GM19372 (cell line): Measurements from ENCODE around the gene SERPIND1.
"Not testable (repeated sequence)": the region's sequence is repeated elsewhere in the genome, so short reads cannot be mapped to it uniquely, and the experiment has no call there.

Source experiments
- ATAC-seq: cut with Tn5 transposase; IDR thresholded peaks from one replicate; pipeline ENCODE4 v1.9.1; 2021; ENCODE audit warnings: mild to moderate bottlenecking, low read depth, moderate library complexity; ENCODE audit not compliant: unreplicated experiment

Gene SERPIND1

DNA sequence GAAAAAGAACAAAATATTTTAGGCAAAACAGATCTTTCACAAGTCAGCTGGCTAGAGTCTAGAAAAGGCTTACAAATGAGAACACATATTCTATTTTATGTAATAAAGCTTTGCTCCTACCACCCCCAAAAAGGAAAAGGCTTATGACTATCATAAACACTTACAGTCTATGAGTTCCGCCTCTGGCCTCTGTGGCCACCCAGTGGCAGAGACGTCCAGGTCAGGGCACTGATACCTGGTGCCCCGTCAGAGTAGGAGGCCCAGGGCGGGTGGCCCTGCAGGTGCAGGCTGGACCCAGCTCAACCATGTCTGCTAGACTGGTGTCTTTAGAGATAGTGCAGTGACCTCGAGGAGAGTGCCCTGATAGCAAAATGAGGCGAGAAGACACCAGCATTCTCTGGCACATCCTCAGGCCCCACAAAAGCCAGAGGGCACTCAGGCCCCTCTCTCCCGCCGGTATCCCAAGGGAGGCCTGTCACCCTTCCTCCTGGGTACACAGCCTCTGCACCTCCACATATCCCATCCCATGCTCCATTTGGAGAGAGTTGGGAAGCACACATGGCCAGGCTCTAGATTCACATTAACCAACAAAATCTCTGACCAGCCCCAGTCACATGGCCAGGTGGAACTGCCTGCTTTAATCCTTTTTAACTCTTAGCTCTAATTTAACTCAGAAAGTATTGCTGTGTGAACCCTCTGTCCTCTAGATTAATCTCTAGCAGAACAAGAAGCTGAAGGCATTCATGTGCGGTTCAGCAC is 27.3 kb upstream of the SERPIND1 start:
- no peak for ATAC-seq

- ATAC-seq = no peak
These were observed 26.7 kb upstream of the SERPIND1 start for GRCh38 chr22:20747223-20747622.

DNA sequence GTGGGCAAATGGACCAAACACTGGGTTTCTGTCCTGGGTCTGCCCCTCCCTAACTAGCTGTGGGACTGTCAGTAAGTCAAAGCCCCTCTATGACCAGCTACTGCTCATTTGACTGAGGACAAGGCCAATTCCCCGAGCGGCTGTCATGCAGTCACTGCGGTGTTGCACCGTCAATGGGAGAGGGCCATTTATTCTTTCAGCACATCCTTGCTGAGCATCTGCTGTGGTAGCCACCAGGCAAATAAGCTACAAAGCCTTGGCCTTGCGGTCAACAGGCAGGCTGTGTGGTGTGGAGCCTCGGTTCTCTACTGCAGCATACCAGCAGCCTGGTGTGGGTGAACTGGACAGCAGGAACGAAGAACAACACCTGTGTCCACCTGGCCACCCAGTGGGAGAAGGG is 25.8 kb upstream of the SERPIND1 start:
- ATAC-seq = no peak

- ATAC-seq = peak; percentile 60
These were observed 25.0 kb upstream of the SERPIND1 start for GRCh38 chr22:20748731-20749428.

- no peak for ATAC-seq
These were observed 24.5 kb upstream of the SERPIND1 start for GRCh38 chr22:20749453-20749852.

GRCh38 chr22:20750461-20751184 is 23.3 kb upstream of the SERPIND1 start:
- no peak for ATAC-seq

- ATAC-seq = no peak
These were observed 22.6 kb upstream of the SERPIND1 start for GRCh38 chr22:20751185-20751851.

DNA sequence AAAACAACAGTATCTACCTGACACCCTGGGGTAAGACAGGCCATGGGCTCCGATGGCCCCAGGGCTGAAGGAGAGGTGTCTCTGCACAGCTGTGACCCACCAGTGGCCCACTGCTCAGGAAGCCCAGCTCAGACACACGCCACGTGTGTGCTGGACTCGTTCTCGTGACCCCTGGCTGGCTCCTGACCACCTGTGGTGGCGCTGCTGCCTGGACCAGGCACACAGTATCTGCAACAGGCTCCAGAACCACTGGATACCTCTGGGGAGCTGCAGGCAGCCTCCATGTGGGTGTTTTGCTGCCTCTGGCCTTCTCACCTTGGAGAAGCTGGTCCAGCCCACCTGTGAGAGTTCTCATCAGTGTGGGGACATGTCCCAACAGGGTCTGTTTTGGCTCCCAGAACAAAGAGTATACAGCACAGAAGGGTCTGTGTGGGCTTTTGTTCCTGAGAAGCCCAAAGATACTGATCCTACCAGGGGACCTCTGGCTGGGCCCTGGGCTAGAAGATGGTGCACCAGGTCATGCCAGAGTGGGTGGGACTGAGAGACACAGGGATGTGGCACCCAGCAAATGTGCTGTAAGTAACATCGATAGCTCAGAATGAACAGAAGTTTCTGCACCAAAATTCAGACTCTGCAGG is 21.7 kb upstream of the SERPIND1 start:
- ATAC-seq = no peak

DNA sequence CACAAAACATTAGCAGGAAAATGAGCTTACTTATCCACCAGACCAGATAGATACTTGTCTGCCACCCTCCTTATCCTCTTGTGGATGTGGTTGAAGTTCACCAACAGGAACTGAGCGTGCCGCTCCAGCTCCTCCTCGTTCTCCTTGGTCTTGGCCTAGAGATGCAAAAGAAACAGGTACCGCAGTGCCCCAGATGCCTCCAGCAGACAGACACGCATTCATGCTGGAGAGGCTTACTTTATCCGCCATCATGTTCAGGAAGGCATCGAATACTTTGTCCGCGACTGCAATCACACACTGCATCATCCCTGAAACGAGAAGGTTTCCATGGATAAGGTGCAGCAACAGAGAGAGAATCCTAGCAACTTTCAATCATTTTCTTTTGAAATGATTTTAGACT is 21.0 kb upstream of the SERPIND1 start:
- ATAC-seq = no peak

GRCh38 chr22:20756846-20757245 is 17.1 kb upstream of the SERPIND1 start:
- ATAC-seq = no peak

DNA sequence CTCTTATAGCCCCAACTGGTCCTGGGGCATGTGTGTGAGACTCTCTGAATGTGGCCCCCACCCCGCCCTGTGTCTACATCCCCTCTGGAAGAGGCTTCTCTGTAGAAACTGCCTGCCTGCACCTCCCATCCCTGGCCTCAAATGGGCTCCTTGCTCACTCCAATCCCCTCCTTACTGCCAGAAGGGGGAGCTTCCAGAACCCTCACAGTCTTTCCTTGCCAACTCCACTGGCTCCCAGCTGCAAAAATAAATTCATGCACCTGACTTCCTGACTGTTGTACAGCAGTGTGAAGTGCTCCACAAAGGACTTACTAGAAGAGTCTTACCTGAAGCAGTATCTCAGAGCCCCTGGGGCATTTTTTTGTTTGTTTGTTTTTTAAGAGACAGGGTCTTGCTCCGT is 15.2 kb upstream of the SERPIND1 start:
- ATAC-seq = no peak

GRCh38 chr22:20760084-20760483 is 13.8 kb upstream of the SERPIND1 start:
- ATAC-seq = no peak

- ATAC-seq = no peak
These were observed 12.4 kb upstream of the SERPIND1 start for GRCh38 chr22:20761536-20761935.

DNA sequence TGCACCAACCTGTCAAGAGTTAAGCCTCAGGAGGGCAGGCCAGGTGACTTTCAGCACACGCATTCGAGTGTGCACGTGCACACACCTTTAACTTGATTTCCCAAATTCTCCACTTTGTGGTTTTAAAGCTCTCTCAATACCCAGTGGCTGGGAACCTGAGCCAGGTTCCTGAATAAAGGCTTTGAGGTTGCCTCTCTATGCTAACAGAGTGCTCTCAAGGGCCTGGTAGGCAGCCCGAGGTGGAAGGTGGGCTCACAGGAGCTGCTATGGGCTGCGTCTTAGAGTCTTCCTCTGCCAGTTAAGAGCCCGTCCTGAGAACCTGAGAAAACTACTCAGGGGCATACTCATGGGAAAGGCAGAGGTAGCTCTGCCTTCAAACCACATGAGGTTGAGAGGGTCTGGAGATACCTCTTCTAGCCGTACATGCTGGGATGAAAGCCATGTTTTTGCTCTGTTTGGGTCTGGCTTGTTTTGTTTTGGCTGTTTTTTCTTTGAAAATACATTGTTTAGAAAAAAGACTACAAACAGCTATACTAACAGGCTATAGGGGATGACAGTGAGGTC is 11.6 kb upstream of the SERPIND1 start:
- no peak for ATAC-seq

GRCh38 chr22:20763630-20764470 is 10.1 kb upstream of the SERPIND1 start:
- ATAC-seq = no peak

DNA sequence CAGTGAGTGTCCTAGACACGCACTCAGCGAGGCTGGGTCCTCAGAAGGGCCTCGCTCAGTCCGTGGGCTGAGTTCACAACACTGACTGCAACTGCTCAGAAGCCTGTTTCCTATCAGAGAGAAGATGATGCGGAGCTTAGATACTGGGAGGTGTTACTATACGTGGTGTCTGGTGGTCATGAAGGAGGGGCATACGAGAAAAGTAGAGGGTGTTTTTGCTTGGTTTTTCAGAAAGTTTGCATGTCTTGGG is 9.5 kb upstream of the SERPIND1 start:
- no peak for ATAC-seq

DNA sequence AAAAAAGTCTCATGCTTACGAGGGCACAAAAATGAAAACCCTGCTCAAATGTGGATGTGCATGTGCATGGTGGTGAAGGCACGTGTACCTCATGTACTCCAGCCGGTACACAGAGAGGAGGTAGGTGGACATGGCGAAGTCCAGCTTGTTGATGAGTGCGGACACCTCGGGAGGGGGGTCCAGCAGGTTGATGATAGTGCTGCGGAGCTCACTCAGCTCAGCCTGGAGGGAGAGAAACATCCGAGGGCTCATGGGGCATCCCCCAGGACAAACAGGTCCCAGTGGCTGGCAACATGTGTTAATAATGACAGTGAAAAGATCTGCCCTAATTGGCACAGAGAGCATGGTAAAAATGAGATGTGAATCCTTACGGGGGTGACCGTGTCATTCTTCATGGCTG is 9.2 kb upstream of the SERPIND1 start:
- no peak for ATAC-seq

DNA sequence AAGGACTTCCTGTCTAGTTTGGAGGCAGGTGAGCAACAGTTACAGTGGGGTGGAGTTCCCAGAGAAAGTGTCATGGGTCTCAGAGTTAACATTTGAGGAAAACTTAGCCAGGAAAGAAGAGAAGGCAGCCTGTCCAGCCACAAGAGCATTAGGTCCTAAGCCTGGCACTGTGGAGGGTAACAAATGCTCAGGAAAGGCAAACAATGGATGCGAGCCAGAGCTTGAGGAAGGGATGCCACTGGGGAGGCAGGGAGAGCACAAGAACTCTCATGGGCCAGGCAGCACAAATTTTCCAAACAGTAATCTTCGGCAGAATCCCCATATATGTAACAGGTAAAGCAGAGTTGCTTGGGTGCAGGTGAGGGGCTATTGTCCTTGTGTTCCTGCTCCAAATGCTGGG is 8.0 kb upstream of the SERPIND1 start:
- ATAC-seq = no peak

DNA sequence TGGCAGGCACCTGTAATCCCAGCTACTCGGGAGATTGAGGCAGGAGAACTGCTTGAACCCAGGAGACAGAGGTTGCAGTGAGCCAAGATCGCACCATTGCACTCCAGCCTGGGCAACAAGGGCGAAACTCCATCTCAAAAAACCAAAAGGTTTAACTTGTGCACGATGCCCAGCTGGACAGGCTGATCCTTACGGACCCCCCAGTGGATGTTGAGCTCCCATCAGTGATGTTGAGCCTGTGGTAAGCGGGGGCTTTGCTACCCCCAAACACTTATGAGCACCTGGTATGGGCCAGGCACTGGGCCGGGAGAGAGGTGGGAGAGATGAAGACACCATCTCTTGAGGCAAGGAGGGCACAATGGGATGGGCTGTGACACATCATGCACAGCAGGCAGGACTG is 7.4 kb upstream of the SERPIND1 start:
- ATAC-seq = no peak

DNA sequence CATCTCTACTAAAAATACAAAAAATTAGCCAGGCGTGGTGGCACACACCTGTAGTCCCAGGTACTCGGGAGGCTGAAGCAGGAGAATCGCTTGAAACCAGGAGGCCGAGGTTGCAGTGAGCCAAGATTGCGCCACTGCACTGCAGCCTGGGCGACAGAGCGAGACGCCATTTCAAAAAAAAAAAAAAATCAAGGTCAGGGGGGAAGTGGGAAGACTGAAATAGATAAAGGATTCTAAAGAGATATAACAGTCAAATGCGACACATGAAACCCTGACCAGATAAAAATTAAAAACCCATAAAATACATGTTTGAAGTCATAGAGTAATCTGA is 4.5 kb upstream of the SERPIND1 start:
- ATAC-seq = not testable (repeated sequence)
